Prostate gland (tissue), 2 donors: ENCODE data around the gene ZFAND2B. TPM values are rescaled to one million over a fixed set of nuclear protein-coding genes. Genes with fewer than 3 reads are reported as not detected.

ENCODE experiments used
- DNase-seq: peaks from one replicate; pipeline ENCODE4 v3.0.0-alpha.2; 2019; ENCODE audit warnings: low spot score
- H3K27ac ChIP-seq, 2 donors: fragments of 200-600 bp; sonication (generic); 2 replicates each; pipeline ENCODE4 v1.5.1; 2017 to 2019
- H3K27me3 ChIP-seq: fragments of 200-600 bp; sonication (generic); replicated peaks from 2 replicates; pipeline ENCODE4 v1.5.1; 2019; ENCODE audit not compliant: insufficient read depth
- H3K36me3 ChIP-seq, 2 donors: fragments of 200-600 bp; sonication (generic); 1 replicate in 1 of 2; 2 replicates in 1 of 2; pipeline versions ENCODE4 v1.5.1 to v1.8.1; 2017 to 2019
- H3K4me1 ChIP-seq: fragments of 200-600 bp; sonication (generic); replicated peaks from 2 replicates; pipeline ENCODE4 v1.5.1; 2019
- H3K4me3 ChIP-seq, 2 donors: fragments of 200-600 bp; sonication (generic); 2 replicates each; pipeline ENCODE4 v1.5.1; 2017 to 2019
- H3K9me3 ChIP-seq: fragments of 200-600 bp; sonication (generic); 2 replicates; pipeline ENCODE4 v1.5.1; 2017
- CTCF ChIP-seq, 4 experiments: fragments of 200-600 bp in 2 of 4; fragments of 450-650 bp in 2 of 4; sonication (generic) in 2 of 4; IDR thresholded peaks; 1 replicate in 3 of 4; 2 replicates in 1 of 4; pipeline ENCODE4 v1.5.1; 2016 to 2019; ENCODE audit warnings: antibody characterized with exemption in 4 of 4, mild to moderate bottlenecking in 2 of 4, moderate library complexity in 2 of 4
- POLR2A ChIP-seq: fragments of 450-650 bp; IDR thresholded peaks from one replicate; pipeline ENCODE4 v1.6.1; 2016; ENCODE audit warnings: antibody characterized with exemption, mild to moderate bottlenecking
- POLR2AphosphoS5 ChIP-seq: sonication (generic); formaldehyde crosslinking; IDR thresholded peaks from one replicate; pipeline ENCODE4 v1.6.1; 2017; ENCODE audit warnings: antibody characterized with exemption
- WGBS: methylation state at CpG from one replicate; pipeline ENCODE4 v1.1.5; 2018; 5-methylcytosine and 5-hydroxymethylcytosine counted together
- intact Hi-C: fragments of 100-400 bp; cut with DNase I; formaldehyde crosslinking; loops from one replicate; pipeline ENCODE4 v1.14.2; 2022
- total RNA-seq, 2 donors: library from RNA; depleted of rRNA; stranded (reverse); fragments of >200 nt; gene quantifications; one replicate each; pipeline ENCODE4 v1.1.0, GENCODE V29; 2016

The ZFAND2B gene
- total RNA-seq, 2 donors from 2014 or later = 49.0 to 57.2 TPM

GRCh38 chr2:219205981-219206327, 628 bp upstream of the ZFAND2B start:
- Histone ChIP-seq H3K4me1 (peaks cover 11% of the 10 kb centered on the region), H3K9me3 (no peaks in the 10 kb centered on the region), H3K4me3 (peak overlapping the region; percentile 71 to 74), H3K27ac (peak overlapping the region; percentile 98 to 99), H3K27me3 (no peaks in the 10 kb centered on the region), H3K36me3 (peaks cover 0 to 4% of the 10 kb centered on the region in 2 donors)
- no peak for DNase-seq
- TF ChIP-seq CTCF (IDR thresholded peaks at IDR 0.05) = no peak
- no peak for TF ChIP-seq POLR2A
- TF ChIP-seq POLR2AphosphoS5 = no peak
- 10% methylated on average over 7 of the region's 7 CpGs for WGBS
- intact Hi-C loops = loop anchor here (1.0 kb wide), 1 partner anchor 46 kb away; the partner anchor contains the start of gene NHEJ1

- H3K27ac ChIP-seq = peak overlapping the region; percentile 98 to 99
Observed at GRCh38 chr2:219207134-219207883, 727 bp downstream of the ZFAND2B start.

GRCh38 chr2:219207884-219208740, 1.5 kb downstream of the ZFAND2B start:
- 46% methylated on average over 17 of the region's 17 CpGs for WGBS
- no peaks in the 10 kb centered on the region for H3K27me3 ChIP-seq
- H3K27ac ChIP-seq = peak overlapping the region; percentile 98 to 99
- peak overlapping the region in 1 of 2 donors; percentile 74 for H3K4me3 ChIP-seq
- TF ChIP-seq POLR2AphosphoS5 = peak; percentile 33
- no peak for TF ChIP-seq POLR2A
- H3K36me3 ChIP-seq = peaks cover 3 to 4% of the 10 kb centered on the region in 2 donors
- H3K9me3 ChIP-seq = no peaks in the 10 kb centered on the region
- H3K4me1 ChIP-seq = peaks cover 11% of the 10 kb centered on the region
- intact Hi-C loops = no loop called here
- peak; percentile 33 for DNase-seq

More at GRCh38 chr2:219207134-219207883, 727 bp downstream of the ZFAND2B start:
- Histone ChIP-seq H3K4me3 (peak overlapping the region; percentile 71 to 74), H3K36me3 (peaks cover 3 to 4% of the 10 kb centered on the region in 2 donors), H3K27me3 (no peaks in the 10 kb centered on the region), H3K9me3 (no peaks in the 10 kb centered on the region), H3K4me1 (peaks cover 11% of the 10 kb centered on the region)
- 8% methylated on average over 18 of the region's 22 CpGs for WGBS
- intact Hi-C loops = no loop called here
- no peak for TF ChIP-seq CTCF (IDR thresholded peaks at IDR 0.05)
- TF ChIP-seq POLR2AphosphoS5 = no peak
- no peak for TF ChIP-seq POLR2A
- no peak for DNase-seq

GRCh38 chr2:219209236-219210195, 2.9 kb downstream of the ZFAND2B start:
- H3K4me3 ChIP-seq = no peak overlapping the region
- no peak for DNase-seq
- no peak for TF ChIP-seq CTCF (IDR thresholded peaks at IDR 0.05)
- no peak for TF ChIP-seq POLR2AphosphoS5
- TF ChIP-seq POLR2A = no peak
- H3K9me3 ChIP-seq = no peaks in the 10 kb centered on the region
- H3K36me3 ChIP-seq = peaks cover 3 to 10% of the 10 kb centered on the region in 2 donors
- intact Hi-C loops = loop anchor here (10.0 kb wide), 1 partner anchor 85 kb away; no protein-coding TSS in a partner anchor
- 82% methylated on average over 18 of the region's 18 CpGs for WGBS
- H3K4me1 ChIP-seq = peaks cover 11% of the 10 kb centered on the region
- peak overlapping the region in 1 of 2 donors; percentile 10 for H3K27ac ChIP-seq
- H3K27me3 ChIP-seq = no peaks in the 10 kb centered on the region
